HS-5 (cell line): Measurements from ENCODE around the gene PTPN1.
"Not testable (repeated sequence)": the region's sequence is repeated elsewhere in the genome, so short reads cannot be mapped to it uniquely, and the experiment has no call there.

Source experiments
- DNase-seq: peaks from one replicate; pipeline ENCODE4 v3.0.0-alpha.2; 2012; ENCODE audit warnings: low read depth

The PTPN1 gene

GRCh38 chr20:50591233-50591852, 81.2 kb downstream of the PTPN1 start:
- DNase-seq: no peak

- DNase-seq: no peak
Observed at GRCh38 chr20:50592282-50593004, 82.3 kb downstream of the PTPN1 start.

DNA sequence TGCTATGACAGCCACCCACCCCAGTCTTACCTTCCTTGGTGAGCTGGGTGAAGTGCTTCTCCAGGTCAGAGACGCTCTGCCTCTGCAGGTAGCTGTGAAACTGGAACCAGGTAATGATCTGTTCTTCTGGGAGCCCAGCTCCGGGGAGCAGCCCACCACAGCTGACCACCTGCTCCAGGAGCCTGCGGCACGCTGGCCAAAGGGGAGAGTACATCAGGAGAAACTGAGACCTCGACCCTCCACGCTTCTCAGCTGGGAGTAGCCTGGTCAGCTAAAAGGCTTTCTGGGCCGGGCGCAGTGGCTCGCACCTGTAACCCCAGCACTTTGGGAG, 82.8 kb downstream of the PTPN1 start:
- DNase-seq: no peak

- no peak for DNase-seq
Observed at GRCh38 chr20:50594231-50594590, 84.0 kb downstream of the PTPN1 start.

GRCh38 chr20:50594591-50595432, 84.6 kb downstream of the PTPN1 start:
- DNase-seq: no peak

GRCh38 chr20:50595433-50595895, 85.3 kb downstream of the PTPN1 start:
- DNase-seq: no peak

DNA sequence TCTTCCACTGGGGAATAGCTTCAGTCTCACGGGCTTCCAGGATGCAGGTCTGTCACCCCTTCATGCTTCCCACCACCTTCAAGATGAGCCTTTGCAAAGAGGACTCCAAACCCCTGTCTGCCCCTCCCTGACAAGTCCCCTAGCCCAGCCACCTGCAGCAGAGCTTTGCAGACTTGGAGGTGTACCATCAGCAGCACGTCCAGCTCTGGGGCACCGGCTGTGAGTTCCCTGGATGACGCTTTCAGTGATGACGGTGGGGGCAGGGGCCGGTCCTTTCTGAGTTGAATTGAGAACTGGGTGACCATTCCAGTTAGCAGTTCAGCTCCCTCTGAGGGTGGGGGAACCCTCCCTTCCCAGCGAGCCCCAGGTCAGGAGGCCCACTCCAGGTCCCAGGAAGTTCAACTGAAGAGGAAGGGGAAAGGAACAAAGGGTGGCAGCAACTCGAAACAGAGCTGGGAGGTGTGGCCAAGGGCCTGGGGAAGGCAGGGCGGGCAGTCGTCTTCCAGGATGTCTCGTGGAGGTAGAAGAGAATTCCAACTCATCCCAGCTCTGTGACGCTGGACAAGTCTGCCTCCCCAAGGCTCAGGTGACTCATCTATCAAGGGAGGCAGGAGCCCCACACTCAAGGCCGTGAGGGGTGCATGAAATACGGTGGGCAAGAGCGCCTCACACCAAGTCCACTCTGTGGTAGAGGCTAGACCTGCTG, 86.0 kb downstream of the PTPN1 start:
- no peak for DNase-seq

DNA sequence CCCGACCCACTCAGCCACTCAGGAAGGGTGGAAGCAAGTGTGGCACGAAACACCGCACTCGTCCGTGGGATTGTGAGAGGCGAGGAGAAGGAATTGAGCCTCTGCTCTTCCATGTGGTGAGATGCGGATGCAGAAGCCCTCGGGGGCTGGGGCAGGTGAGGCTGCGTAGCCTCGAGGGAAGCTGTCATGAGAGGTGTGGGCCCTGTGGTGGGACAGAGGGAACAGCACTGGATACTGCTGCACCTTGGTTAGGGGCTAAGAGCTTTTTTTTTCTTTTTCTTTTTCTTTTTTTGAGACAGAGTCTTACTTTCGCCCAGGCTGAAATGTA, 86.5 kb downstream of the PTPN1 start:
- DNase-seq: no peak

DNA sequence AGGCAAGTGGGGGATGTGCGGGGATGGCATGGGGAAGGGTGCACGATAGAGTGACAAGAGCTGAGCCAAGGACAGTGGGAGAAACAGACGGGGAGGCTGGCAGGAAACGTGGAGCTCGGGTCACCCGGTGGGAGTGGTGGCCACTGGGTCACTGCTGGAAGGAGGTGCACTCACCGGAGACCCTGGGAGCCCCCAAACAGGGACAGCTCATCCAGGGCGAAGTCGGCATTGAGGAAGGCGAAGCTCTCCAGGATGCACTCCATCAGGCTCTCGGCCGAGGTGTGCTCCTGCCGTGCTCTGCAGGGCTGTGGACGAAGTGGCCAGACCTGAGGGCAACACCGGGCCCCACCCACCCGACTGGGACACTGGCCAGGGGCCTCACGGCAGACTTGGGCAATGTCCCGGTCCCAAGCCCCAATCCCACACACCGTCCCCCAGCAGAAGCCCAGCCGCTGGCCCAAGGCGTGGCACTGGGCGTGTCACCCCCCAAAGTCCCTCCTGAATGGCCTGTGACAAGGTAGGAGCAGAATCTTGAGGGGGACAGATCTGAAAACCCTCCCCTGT, 87.3 kb downstream of the PTPN1 start:
- DNase-seq: no peak

DNA sequence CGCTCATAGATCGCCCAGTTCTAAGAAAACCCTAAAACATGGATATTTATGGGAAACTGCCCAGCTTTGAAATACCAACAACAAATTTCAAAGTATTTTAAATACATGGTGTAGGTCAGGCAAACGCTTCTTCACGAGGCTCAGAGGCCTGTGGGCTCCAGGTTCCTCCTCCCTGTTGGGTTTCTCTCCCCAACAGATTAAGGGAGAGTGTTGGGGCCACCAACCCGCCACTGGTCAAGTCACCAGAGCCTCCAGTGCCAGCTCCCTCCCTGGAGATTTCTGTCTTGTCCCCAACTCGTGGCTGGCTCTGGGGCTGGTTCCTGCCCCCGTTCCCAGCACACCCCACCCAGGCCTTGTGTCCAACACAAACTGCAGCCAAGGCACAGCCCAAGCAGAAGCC, 87.9 kb downstream of the PTPN1 start:
- DNase-seq: no peak

GRCh38 chr20:50598768-50599167, 88.6 kb downstream of the PTPN1 start:
- DNase-seq: not testable (repeated sequence)

DNA sequence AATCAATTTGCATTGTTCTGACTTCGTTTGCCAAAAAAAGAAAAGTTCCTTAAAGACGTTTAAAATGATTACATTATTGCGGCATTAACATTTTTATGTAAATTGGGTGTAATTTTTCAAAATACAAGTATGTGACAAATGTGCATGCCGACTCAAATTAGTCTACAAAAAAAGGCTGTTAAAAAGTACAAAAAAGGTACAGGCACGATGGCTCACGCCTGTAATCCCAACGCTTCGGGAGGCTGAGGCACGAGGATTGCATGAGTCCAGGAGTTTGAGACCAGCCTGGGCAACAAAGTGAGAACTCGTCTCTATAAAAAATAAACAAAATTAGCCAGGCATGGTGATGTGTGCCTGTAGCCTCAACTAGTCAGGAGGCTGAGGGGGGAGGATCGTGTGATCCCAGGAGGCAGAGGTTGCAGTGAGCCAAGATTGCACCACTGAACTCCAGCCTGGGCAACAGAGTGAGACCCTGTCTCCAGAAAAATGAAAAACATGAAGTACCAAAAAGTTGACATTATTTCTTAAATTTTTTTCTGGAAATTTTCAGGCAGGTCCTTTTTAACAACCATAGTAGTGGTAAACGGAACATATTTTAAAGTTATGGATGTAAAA, 90.2 kb downstream of the PTPN1 start:
- no peak for DNase-seq

DNA sequence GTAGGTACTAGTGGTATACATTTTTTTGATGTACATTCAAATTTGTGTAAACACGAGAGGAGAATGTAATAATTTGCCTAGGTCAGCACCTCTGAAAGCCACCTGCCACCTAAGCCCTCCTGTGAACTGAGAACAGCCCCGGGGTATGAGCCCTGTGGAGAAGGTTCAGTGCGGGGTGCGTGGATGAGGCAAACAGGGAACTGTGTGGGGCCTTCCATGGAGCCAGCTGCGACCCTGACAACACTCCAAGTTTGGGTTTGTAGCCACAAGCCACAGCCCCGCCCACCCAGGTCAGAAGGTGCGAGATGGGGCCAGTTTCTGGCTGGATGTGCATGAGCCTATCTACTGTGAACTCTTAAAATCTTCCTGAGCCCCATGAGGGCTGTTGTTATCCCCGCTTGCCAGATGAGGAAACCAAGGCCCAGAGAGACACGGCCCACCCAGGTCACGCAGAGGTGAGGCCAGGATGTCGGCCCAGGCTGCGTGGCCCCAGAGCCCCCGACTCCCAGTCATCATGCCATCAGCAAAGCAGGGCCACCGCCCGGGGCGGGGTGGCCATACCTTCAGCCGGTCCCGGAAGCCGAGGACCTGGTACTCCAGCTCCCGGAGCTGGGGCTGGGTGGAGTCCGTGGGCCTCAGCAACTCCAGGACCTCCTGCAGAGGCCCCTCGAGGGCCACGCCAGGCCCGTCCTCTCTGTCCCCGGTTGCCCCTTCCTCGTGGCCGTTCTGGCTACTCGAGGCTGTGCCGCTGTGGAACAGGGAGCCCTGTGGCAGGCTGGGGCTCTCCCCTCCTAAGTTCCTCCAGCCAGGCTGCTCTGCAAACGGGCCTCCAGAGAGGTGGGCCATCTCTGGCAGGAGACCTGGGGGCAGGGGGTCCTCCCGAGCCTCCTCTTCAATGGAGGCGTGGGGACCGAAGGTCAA, 91.6 kb downstream of the PTPN1 start:
- DNase-seq: no peak

GRCh38 chr20:50602432-50603088, 92.4 kb downstream of the PTPN1 start:
- DNase-seq: no peak

DNA sequence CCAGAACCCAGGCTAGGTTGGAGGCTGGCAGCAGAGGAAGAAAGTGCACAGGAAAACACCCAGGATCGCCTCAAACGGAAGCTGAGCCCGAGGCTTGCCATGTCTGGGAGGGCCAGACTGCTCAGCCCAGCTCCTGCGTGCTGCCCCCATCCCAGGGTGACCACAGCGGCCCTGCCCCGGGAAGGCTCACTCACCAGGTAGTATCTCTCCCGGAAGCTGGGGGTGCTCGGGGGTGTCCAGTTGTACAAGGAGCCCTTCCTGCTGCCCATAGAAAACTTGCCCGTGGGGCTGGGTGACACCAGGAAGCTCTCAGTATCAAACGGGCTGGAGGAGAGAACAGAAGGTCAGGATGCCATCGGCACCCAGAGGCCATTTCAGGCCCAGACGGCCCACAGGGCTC, 94.3 kb downstream of the PTPN1 start:
- no peak for DNase-seq

- DNase-seq: no peak
Observed at GRCh38 chr20:50605136-50605535, 95.0 kb downstream of the PTPN1 start.

DNA sequence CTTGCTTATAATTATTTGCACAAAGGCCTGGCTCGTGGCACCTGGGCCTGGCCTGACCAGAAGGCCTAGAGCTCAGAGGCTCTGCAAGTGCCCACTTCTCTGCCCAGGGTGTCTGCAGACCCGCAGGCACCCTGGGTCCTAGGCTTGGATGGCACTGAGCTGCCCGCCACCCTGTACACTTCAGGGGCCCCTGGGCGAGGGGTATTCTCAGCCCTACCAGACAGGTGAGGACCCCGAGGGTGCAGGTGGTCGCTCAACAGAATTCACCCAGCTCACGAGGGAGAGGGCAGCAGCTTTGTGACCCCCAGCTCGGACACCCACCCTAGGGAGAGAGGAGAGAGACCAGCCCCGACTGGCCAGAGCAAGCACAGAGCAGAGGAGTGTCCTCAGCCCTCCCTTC, 97.3 kb downstream of the PTPN1 start:
- no peak for DNase-seq

- no peak for DNase-seq
Observed at GRCh38 chr20:50607850-50608749, 97.9 kb downstream of the PTPN1 start.

GRCh38 chr20:50608750-50609104, 98.5 kb downstream of the PTPN1 start:
- DNase-seq: no peak
